Measurements from ENCODE around the gene WASL.

The WASL gene

DNA sequence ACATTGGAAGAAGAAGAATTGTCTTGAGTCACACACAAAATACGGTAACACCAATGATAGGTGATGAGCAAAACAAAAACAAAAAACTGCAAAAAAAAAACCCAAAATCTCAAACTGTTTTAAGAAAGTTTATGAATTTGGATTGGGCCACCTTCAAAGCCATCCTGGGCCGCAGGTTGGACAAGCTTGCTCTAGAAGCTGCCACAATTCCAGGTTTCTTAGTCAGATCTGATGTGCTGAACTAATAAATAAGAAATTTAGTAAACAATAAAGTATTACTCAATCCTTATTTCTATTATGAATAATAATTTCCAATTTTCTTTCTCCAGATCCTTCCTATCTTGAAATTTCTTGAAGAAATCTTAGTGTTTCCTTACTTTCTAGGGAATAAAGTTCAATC, 10.0 kb downstream of the WASL start:
- no peak for TF ChIP-seq YY1 (IDR thresholded peaks at IDR 0.05; ENCODE audit: low read depth)
- TF ChIP-seq, protein P1, sequence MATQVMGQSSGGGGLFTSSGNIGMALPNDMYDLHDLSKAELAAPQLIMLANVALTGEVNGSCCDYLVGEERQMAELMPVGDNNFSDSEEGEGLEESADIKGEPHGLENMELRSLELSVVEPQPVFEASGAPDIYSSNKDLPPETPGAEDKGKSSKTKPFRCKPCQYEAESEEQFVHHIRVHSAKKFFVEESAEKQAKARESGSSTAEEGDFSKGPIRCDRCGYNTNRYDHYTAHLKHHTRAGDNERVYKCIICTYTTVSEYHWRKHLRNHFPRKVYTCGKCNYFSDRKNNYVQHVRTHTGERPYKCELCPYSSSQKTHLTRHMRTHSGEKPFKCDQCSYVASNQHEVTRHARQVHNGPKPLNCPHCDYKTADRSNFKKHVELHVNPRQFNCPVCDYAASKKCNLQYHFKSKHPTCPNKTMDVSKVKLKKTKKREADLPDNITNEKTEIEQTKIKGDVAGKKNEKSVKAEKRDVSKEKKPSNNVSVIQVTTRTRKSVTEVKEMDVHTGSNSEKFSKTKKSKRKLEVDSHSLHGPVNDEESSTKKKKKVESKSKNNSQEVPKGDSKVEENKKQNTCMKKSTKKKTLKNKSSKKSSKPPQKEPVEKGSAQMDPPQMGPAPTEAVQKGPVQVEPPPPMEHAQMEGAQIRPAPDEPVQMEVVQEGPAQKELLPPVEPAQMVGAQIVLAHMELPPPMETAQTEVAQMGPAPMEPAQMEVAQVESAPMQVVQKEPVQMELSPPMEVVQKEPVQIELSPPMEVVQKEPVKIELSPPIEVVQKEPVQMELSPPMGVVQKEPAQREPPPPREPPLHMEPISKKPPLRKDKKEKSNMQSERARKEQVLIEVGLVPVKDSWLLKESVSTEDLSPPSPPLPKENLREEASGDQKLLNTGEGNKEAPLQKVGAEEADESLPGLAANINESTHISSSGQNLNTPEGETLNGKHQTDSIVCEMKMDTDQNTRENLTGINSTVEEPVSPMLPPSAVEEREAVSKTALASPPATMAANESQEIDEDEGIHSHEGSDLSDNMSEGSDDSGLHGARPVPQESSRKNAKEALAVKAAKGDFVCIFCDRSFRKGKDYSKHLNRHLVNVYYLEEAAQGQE (IDR thresholded peaks at IDR 0.05; ENCODE audit: low read depth) = no peak
- TF ChIP-seq EGR1 (IDR thresholded peaks at IDR 0.05) = no peak
- TF ChIP-seq, protein P2, sequence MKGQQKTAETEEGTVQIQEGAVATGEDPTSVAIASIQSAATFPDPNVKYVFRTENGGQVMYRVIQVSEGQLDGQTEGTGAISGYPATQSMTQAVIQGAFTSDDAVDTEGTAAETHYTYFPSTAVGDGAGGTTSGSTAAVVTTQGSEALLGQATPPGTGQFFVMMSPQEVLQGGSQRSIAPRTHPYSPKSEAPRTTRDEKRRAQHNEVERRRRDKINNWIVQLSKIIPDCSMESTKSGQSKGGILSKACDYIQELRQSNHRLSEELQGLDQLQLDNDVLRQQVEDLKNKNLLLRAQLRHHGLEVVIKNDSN (IDR thresholded peaks at IDR 0.05) = no peak
- no peak for TF ChIP-seq EP300 (IDR thresholded peaks at IDR 0.05; ENCODE audit: borderline replicate concordance)
- TF ChIP-seq TCF12 (IDR thresholded peaks at IDR 0.05; ENCODE audit: low read depth) = no peak
- no peak for TF ChIP-seq TAF1 (IDR thresholded peaks at IDR 0.05; ENCODE audit: low read depth)
- TF ChIP-seq NFIC (IDR thresholded peaks at IDR 0.05) = no peak
- TF ChIP-seq FOXM1 (IDR thresholded peaks at IDR 0.05; ENCODE audit: borderline replicate concordance, low read depth) = no peak
- no peak for TF ChIP-seq RAD21 (IDR thresholded peaks at IDR 0.05; ENCODE audit: low read depth)
- TF ChIP-seq ZBTB7A (IDR thresholded peaks at IDR 0.05; ENCODE audit: low read depth) = no peak
- TF ChIP-seq, protein P3, sequence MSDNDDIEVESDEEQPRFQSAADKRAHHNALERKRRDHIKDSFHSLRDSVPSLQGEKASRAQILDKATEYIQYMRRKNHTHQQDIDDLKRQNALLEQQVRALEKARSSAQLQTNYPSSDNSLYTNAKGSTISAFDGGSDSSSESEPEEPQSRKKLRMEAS (IDR thresholded peaks at IDR 0.05) = no peak
- no peak for TF ChIP-seq TEAD4 (IDR thresholded peaks at IDR 0.05)
- TF ChIP-seq CREB1 (IDR thresholded peaks at IDR 0.05; ENCODE audit: low read depth) = no peak
- TF ChIP-seq CEBPB (IDR thresholded peaks at IDR 0.05) = no peak

DNA sequence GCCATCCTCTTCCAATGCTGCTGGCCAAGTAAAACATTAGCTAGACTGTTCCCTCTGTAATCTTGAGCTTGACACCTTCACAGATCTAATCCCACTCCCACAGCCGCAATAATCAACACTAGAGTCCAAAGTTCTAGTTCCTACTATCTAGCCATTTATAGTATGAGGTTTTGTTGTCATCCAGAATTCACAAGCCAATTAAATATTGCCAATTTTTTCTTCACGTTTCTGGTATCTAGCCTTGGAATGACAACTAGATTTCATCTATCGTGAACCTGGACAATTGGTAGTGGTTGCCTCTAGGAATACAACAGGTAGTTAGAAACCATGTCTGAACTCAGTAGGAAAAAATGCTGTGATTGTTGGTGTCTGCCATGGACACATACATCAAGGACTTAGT, 10.4 kb downstream of the WASL start:
- TF ChIP-seq EP300 (IDR thresholded peaks at IDR 0.05; ENCODE audit: borderline replicate concordance) = no peak
- TF ChIP-seq CREB1 (IDR thresholded peaks at IDR 0.05; ENCODE audit: low read depth) = no peak
- TF ChIP-seq, protein P1 (IDR thresholded peaks at IDR 0.05; ENCODE audit: low read depth) = no peak
- no peak for TF ChIP-seq RAD21 (IDR thresholded peaks at IDR 0.05; ENCODE audit: low read depth)
- TF ChIP-seq YY1 (IDR thresholded peaks at IDR 0.05; ENCODE audit: low read depth) = no peak
- TF ChIP-seq CEBPB (IDR thresholded peaks at IDR 0.05) = no peak
- TF ChIP-seq EGR1 (IDR thresholded peaks at IDR 0.05) = no peak

DNA sequence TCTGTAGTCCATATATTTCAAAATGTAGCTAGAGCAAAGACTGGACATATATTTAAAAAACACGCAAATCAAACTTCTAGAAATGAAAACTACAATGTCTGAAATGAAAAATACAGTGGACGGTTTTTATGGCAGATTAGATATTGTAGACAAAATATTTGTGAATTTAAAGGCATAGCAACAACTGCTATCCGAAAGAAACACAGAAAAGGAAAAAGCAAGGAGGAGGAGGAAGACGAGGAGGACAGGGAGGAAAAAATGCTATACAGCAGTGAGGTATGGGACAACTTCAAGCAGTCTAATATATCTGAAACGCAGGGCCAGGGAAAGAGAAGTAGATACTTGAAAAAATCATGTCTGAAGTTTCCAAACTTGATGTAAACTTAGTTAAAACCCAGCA, 13.3 kb downstream of the WASL start:
- TF ChIP-seq EGR1 (IDR thresholded peaks at IDR 0.05) (no peak), TEAD4 (IDR thresholded peaks at IDR 0.05) (no peak), FOXM1 (IDR thresholded peaks at IDR 0.05; ENCODE audit: borderline replicate concordance, low read depth) (no peak), NFIC (IDR thresholded peaks at IDR 0.05) (no peak), EP300 (IDR thresholded peaks at IDR 0.05; ENCODE audit: borderline replicate concordance) (no peak)
- TF ChIP-seq, protein P3 (IDR thresholded peaks at IDR 0.05) = no peak
- TF ChIP-seq, protein P2 (IDR thresholded peaks at IDR 0.05) = no peak

DNA sequence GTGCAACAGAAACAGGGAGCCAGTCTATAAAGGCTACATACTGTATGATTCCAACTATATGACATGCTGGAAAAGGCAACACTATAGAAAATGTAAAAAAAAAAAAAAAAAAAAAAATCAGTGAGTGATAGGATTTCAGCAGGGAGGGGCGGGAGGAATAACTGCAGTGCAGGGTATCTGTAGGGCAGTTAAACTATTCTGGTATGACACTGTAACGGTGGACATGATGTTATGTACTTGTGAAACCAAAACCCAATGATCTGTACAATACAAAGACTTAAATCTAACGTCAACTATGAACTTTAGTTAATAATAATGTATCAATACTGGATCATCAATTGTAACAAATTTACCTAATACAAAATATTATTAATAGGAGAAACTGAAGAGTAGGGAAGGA, 14.3 kb downstream of the WASL start:
- TF ChIP-seq RAD21 (IDR thresholded peaks at IDR 0.05; ENCODE audit: low read depth) (no peak), EGR1 (IDR thresholded peaks at IDR 0.05) (no peak), NFIC (IDR thresholded peaks at IDR 0.05) (no peak), TAF1 (IDR thresholded peaks at IDR 0.05; ENCODE audit: low read depth) (no peak), ZBTB7A (IDR thresholded peaks at IDR 0.05; ENCODE audit: low read depth) (no peak), CREB1 (IDR thresholded peaks at IDR 0.05; ENCODE audit: low read depth) (no peak), EP300 (IDR thresholded peaks at IDR 0.05; ENCODE audit: borderline replicate concordance) (no peak), TEAD4 (IDR thresholded peaks at IDR 0.05) (no peak), FOXM1 (IDR thresholded peaks at IDR 0.05; ENCODE audit: borderline replicate concordance, low read depth) (no peak), CEBPB (IDR thresholded peaks at IDR 0.05) (no peak), TCF12 (IDR thresholded peaks at IDR 0.05; ENCODE audit: low read depth) (no peak), YY1 (IDR thresholded peaks at IDR 0.05; ENCODE audit: low read depth) (no peak)
- TF ChIP-seq, protein P3 (IDR thresholded peaks at IDR 0.05) = no peak
- TF ChIP-seq, protein P2 (IDR thresholded peaks at IDR 0.05) = no peak
- TF ChIP-seq, protein P1 (IDR thresholded peaks at IDR 0.05; ENCODE audit: low read depth) = no peak
